Activated naive CD8-positive, alpha-beta T cell treated with anti-CD3 and anti-CD28 coated beads, Interleukin-2, amount 50 U/mL, for 16 hours (primary cell): ENCODE measurements around the gene ECT2.
"Not testable (repeated sequence)": the region's sequence is repeated elsewhere in the genome, so short reads cannot be mapped to it uniquely, and the experiment has no call there.

Experiments used
- DNase-seq: peaks from one replicate; pipeline ENCODE4 v3.0.0-alpha.2; 2020; ENCODE audit warnings: low read depth, low spot score

Gene ECT2

DNA sequence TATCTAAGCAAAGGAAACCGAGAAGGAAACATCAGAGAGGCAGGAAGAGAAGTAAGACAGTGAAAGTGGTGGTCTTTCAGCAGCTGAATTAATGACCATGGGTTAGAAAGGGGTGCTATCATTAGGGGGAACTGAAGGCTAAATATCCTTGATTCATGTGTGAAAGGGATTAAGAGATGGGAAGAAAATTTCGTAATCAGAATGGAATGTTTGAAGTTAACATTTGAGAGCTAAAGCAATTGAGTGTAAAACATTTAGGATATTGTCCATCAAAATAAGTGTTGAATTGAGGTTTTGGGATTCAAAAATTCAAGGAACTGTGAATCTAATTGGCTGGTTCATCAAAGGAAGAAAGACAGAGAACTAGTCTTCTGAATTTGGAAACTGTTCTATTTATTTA lies 4.1 kb upstream of the ECT2 start:
- DNase-seq: no peak

DNA sequence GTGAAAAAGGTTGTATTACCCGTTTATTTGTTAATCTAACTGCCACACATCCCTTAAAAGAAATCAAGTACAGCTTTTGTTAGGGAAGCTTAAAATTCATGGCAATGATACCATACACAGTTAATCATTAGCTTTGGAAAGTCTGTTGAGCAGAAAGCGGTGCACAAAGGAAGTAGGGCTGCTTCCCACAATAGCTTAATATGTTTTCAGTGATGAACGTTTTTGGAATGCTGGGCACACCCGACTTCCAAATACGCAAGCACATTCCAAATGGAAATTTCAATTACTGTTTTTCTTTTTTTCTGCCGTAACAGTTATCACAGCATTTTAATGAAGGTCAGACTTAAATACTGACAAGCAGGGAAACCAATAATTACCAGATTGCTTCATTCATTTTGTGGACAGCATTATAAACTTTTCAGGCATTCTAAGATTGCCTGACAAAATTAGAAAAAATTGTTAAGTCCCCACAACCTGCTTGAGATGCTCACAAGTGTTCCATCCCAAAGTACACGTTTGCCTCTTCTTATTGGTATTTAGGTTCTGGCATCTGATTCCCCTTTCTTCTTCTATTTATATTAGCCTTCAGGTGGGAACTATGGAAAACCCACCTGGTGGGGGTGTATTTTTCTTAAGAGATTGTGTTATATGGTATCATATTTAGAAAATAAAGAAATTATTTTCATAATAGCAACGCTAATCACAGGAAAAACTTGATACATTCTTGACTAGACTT lies 1.1 kb upstream of the ECT2 start:
- no peak for DNase-seq

DNA sequence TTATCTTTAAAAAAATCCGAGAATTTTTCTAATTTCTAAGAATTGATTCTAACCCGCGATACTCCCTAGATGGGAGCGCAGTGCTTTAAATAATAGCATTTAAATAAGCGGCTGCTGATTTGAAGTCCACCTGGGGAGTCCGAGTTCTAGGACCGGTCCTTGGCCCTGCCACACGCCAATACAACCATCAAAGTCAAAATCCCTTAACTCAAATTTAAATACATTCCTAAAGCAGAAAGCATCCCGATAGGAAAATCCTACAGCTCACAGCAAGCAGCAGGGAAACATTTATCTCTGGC lies 508 bp upstream of the ECT2 start:
- DNase-seq: no peak

DNA sequence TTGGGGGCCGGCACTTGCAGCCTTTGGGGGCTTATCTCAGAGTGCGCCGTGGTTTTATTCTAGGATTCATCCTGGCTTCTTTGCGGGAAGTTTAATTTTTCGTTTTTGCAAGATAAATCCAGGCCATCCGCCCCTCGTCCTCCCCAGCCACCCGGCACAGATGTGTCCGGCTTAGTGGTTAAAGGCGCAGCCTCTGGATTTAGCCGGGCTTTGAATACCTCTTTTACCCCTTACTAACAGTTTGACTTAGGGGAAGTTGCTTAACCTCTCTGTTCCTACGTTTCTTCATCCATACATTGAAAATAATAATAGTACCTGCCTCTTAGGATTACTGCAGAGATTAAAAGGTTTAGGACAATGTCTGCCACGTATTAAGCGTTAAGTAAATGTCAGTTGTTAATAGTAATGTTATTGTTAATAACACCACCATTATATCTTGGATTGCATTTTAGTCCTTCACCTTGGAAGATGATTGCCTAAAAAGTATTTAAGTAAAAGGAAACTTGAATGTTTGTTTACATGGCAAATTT lies 714 bp downstream of the ECT2 start:
- DNase-seq: no peak

- DNase-seq: no peak
These were observed 2.1 kb downstream of the ECT2 start for GRCh38 chr3:172752651-172753050.

GRCh38 chr3:172753125-172753524 lies 2.6 kb downstream of the ECT2 start:
- DNase-seq: no peak

- DNase-seq: not testable (repeated sequence)
These were observed 9.9 kb downstream of the ECT2 start for GRCh38 chr3:172760416-172760815.

- no peak for DNase-seq
These were observed 15.7 kb downstream of the ECT2 start for GRCh38 chr3:172766241-172766640.

- no peak for DNase-seq
These were observed 16.3 kb downstream of the ECT2 start for GRCh38 chr3:172766718-172767405.

DNA sequence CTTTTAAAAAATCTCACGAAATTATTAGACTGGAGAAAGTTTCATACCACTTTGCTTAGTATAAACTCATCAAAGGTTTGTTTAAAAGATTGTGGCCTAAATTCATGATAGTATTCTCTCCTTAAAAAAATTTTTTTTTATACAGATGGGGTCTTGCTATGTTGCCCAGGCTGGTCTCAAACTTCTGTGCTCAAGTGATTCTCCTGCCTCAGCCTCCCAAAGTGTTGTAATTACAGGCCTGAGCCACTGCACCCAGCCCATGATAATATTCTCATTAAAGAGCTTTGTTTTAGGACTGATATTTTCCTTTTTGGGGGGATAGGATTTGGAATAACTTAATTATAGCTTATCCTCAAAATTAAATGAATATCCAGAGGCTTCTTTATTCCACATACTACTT lies 19.9 kb downstream of the ECT2 start:
- DNase-seq: no peak

DNA sequence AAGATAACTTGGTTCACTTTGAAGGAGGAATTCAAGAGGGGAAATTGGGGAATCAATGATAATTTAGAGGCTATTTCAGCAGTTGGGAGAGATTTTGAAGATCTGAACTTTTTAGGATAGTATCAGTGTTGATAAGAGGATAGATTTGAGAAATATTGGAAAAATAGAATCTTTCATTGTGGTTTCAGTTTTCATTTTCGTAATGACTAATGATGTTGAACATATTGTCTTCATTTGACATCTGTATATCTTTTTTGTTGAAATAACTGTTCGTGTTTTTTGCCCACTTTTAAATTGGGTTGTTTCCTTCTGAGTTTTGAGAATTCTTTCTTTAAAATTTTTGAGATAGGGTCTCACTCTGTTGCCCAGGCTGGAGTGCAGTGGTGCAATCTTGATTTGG lies 21.1 kb downstream of the ECT2 start:
- no peak for DNase-seq

DNA sequence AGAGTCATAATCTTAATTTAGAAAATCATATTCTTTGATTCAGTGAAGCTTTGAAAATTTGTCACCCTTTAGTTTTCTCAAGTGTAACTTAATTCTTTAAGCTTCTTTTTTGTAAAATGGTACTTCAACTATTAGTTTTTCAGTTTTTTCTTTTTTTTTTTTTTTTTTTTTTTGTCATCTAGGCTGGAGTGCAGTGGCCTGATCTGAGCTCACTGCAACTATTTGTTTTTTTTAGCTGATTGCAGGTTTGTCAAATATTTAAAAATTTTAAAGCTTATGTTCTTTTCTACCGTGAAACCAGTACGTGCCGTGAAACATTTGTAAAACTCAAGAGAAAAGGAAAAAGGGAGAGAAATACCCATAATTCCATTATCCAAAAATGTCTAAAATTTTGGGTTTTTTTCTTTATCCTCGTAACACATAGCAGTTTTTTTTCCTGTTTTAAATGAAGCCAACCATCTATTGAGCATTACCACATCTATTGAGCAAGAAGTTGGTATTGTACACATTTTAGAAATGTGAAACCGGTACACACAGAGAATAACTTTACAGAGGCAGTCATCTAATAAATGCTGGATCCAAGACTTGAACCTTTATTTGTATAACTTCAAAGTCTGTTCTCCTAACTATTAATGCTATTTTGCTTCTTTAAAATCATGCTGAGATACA lies 25.7 kb downstream of the ECT2 start:
- no peak for DNase-seq

DNA sequence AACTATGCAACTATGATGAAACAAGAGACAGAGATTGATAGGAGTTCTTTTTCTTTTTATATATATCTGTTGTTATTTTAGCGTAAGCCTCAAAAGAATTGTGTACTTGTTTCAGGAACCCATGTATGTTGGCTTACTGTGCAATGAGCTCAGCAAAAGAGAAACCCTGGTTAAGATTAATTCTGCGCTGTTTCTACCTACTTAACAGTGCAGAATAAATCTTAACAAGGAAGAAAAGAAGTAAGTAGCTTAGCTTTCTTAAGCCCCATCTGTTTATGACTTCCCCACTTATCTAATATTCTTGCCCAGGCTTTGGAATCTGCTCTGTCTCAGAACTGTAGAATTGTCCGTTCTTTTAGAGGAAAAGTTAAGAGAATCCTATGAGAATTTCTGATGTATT lies 27.4 kb downstream of the ECT2 start:
- DNase-seq: no peak

DNA sequence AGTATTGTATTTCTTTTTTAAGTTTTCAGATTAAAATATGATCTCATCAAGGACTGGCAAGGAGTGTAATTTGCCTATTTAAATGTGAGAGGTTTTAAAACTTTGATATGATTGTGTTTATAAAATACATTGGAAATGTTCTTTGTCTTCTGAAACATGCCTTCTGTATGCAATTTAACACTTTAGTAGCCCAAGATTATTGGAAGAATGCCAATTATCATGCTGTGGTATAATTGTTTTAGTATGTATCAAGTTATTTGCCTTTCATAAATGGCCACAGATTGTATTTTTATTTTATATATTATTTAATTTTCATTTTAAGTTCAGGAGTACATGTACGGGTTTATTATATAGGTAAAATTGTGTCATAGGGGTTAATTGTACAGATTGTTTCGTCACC lies 31.7 kb downstream of the ECT2 start:
- no peak for DNase-seq

DNA sequence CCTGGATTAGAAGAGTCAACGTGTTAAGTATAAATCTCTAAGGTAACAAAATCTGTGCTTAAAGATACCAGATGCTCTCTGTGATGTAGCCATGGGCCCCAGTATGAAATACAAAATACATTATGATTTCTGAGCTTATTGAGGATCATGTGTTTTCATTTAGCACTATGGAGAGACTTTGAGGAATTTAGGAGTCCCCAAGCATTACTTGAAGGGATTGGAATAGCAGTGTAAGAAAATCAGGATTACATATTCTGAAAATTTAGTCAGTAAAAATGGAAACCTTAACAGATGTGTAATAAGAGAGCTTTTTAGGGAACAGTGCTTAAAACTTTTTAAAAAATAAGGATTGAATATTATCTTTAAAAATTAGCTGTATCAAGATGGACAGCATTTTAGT lies 35.5 kb downstream of the ECT2 start:
- DNase-seq: no peak

DNA sequence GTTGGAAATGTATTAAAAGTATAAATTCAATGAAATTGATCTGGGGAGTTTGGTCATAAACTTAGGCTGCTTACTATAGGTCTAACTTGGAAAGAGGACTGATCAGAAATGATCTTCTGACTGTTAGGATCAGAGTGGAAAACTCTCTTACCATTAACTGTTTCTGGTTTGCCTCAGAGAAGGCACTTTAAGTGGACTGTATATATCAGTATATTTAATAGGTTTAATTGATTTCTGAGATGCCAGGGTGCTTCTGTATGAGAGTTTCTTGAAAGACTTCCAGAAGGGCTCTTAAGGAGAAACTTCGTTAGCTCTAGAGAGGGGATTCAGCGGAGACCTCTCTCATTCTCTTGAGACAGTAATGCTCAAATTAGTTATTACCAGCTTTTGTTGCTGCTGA lies 36.5 kb downstream of the ECT2 start:
- DNase-seq: no peak

DNA sequence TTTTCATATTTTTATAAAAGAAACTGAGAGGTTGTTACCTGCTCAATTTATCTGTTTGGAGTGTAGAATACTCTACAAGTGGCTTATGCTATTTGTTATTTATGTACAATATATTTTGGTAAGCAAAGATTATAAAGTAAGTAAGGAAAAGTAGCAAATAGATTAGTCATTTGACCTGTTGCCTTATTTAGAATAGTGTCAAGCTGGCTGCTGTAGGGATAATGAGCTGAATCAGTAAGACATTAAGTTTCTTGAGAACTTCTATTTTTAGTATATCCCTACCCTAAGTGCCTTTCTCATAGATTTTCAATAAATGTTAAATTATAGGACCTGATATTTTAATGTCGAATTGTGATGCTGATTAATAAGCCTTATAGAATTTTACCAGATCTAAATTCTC lies 37.2 kb downstream of the ECT2 start:
- DNase-seq: no peak

DNA sequence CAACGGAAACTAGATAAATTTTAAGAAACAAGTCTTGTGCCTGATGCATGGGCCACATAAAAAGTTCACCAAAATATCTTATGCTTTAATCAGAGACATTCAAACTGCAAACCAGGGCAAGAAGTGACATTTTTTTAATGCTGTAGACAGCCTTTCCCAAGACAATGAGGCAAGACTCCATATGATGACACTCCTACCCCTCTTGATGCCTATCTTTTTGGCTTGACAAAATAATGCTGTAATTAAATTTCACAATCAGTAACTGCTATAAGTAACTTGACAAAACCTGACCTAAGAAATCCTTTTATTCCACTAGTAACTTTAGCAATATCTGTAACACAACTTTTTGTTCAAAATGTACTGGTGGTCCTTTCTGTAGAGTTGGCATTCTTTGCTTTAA lies 48.7 kb downstream of the ECT2 start:
- no peak for DNase-seq

GRCh38 chr3:172800156-172800555 lies 49.6 kb downstream of the ECT2 start:
- no peak for DNase-seq

DNA sequence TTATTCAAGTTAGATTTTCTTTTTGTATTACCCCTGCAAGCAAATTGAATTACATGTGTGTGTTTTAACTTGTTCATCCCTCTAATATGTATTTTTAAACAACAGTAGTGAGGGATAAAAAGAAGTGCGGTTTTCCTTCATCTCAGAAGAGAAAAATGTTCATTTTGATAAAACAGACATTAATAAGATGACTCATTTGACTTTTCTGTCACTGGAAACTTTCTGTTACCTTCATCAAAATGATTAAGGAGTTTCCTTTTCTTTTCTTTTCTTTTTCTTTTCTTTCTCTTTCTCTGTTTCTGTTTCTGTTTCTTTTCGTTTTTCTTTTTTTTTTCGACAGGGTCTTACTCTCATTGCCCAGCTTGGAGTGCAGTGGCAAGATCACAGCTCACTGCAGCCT lies 53.0 kb downstream of the ECT2 start:
- DNase-seq: no peak

DNA sequence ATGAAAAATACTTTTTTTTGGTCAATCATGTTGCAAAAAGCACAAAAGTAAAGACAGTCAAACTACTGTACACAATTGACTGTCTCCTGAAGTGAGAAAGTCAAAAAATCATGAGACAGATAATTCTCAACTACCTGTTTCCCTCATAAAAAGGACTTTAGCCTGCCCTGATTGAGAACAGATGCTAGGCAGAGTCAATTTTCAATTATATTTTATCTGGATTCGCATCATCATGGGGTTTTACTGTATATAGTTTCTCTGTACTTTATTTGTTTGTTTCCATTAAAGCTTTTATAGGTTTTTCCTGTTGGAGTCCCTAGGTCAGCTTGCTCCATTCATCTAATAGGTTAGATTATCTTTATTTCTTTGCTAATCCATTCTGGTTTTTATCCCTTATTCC lies 53.8 kb downstream of the ECT2 start:
- DNase-seq: no peak

GRCh38 chr3:172808969-172809546 lies 58.5 kb downstream of the ECT2 start:
- DNase-seq: no peak

DNA sequence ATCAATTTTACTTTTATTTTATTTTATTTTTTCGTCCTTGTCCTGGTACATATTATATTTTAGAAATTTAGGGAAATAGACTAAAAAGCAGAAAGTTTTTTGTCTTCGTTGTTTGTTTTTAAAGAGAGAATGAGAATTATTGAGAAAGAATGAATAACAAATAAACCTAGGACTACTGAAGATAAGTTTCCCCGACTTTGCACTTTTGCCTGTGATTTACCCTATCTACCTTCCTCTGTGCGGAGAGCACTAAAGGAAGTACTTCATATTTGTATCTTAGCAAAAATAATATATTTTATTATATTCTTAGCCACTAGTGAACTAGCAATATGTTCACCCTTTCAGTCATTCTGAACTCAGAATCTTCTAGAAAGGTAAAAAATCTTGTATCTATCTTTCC lies 60.6 kb downstream of the ECT2 start:
- no peak for DNase-seq
